Skeletal muscle tissue (tissue), 4 donors: Measurements from ENCODE around the gene SEMA3E. TPM values are rescaled to one million over a fixed set of nuclear protein-coding genes. Genes with fewer than 3 reads are reported as not detected.
"Not testable (repeated sequence)": the region's sequence is repeated elsewhere in the genome, so short reads cannot be mapped to it uniquely, and the experiment has no call there.

ENCODE experiments used
- H3K27ac ChIP-seq: one replicate; pipeline ENCODE4 v1.7.0; 2013; ENCODE audit warnings: mild to moderate bottlenecking, low read depth, low read length, inconsistent platforms
- H3K27me3 ChIP-seq, 3 donors: one replicate each; pipeline ENCODE4 v1.7.0; 2013; ENCODE audit warnings: low read length in 3 of 3; ENCODE audit not compliant: control insufficient read depth in 3 of 3, insufficient read depth in 3 of 3
- H3K36me3 ChIP-seq, 3 donors: one replicate each; pipeline ENCODE4 v1.7.0; 2013; ENCODE audit warnings: low read length in 3 of 3; ENCODE audit not compliant: control insufficient read depth in 3 of 3, insufficient read depth in 3 of 3
- H3K4me1 ChIP-seq, 3 donors: one replicate each; pipeline ENCODE4 v1.7.0; 2013; ENCODE audit warnings: low read length in 3 of 3, mild to moderate bottlenecking in 3 of 3; ENCODE audit not compliant: control insufficient read depth in 3 of 3, insufficient read depth in 3 of 3
- H3K4me3 ChIP-seq, 3 donors: one replicate each; pipeline ENCODE4 v1.7.0; 2013; ENCODE audit warnings: low read length in 3 of 3
- H3K9ac ChIP-seq, 3 donors: one replicate each; pipeline ENCODE4 v1.7.0; 2013; ENCODE audit warnings: low read length in 3 of 3, mild to moderate bottlenecking in 3 of 3, moderate library complexity in 2 of 3, low read depth in 1 of 3
- H3K9me3 ChIP-seq, 3 donors: one replicate each; pipeline ENCODE4 v1.7.0; 2013; ENCODE audit warnings: low read length in 3 of 3; ENCODE audit not compliant: control insufficient read depth in 3 of 3
- total RNA-seq: library from RNA; depleted of rRNA; stranded (reverse); fragments of >200 nt; gene quantifications from one replicate; pipeline ENCODE4 v1.2.3, GENCODE V29; 2014
- donor health status: Osteomylitis.

Gene SEMA3E
- total RNA-seq, 1 donor from 2014 or later: 1.0 TPM

DNA sequence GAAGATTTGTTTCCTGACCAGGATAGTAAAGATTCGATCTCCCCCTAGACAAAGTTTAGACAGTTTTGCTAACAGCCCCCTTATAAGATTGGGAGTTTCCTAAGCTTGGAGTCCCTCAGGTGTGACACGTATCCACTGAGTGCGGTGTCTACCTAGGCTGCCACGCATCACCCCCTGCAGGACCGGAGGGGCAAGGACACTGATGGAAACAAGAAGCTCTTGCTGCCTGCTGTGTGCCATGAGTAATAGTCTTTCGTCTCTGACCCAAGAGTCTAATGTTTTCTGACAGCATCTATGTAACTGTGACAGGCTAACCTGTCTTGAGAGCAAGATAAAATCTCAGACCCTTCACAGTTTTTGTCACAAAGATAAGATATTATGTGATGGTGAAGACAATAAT, 173.5 kb downstream of the SEMA3E start:
- Histone ChIP-seq H3K36me3 (no peaks in the 10 kb centered on the region), H3K9me3 (no peaks in the 10 kb centered on the region), H3K27me3 (no peaks in the 10 kb centered on the region), H3K4me3 (no peak overlapping the region), H3K9ac (no peak overlapping the region), H3K4me1 (no peaks in the 10 kb centered on the region), H3K27ac (no peak overlapping the region)

DNA sequence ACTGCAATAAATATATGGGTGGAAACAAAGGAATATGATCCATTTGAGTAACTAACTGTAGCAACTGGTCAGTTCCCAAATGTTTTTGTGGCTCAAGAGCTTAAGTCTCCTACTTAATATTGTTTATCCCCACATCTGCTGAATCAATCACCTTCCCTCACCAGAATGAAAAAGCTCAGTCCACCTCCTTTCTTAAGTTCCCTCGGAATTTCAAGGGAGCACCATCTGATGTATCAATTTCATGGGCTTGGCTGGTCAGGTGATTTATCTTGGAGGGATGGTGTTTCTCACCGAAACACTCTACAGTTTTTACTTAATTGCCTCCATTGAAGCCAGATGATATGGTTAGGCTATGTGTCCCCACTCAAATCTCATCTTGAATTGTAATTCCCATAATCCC, 176.6 kb downstream of the SEMA3E start:
- Histone ChIP-seq H3K27ac (no peak overlapping the region), H3K4me1 (peaks cover 0 to 2% (median 0%) of the 10 kb centered on the region in 3 donors), H3K36me3 (no peaks in the 10 kb centered on the region), H3K4me3 (no peak overlapping the region), H3K27me3 (no peaks in the 10 kb centered on the region), H3K9me3 (no peaks in the 10 kb centered on the region), H3K9ac (no peak overlapping the region)

DNA sequence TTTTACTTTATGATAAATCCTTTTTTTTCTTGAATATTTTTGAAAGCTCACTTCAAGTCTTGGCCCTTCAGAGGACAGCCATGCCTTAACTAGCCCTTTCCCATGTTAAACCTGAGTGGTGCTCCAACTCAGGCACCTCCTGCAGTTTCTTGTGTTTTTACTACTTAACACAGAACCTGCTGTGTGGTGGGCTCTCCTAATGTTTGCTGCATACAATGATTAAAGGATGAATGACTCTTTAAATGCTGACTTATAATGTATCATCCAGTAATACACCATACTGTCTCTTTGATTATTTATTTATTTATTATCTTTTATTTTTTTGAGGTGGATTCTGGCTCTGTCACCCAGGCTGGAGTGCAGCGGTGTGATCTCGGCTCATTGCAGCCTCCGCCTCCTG, 179.4 kb downstream of the SEMA3E start:
- H3K4me3 ChIP-seq: no peak overlapping the region
- no peak overlapping the region for H3K27ac ChIP-seq
- no peaks in the 10 kb centered on the region for H3K27me3 ChIP-seq
- H3K36me3 ChIP-seq: no peaks in the 10 kb centered on the region
- no peak overlapping the region for H3K9ac ChIP-seq
- H3K4me1 ChIP-seq: peaks cover 0 to 2% (median 0%) of the 10 kb centered on the region in 3 donors
- H3K9me3 ChIP-seq: no peaks in the 10 kb centered on the region

DNA sequence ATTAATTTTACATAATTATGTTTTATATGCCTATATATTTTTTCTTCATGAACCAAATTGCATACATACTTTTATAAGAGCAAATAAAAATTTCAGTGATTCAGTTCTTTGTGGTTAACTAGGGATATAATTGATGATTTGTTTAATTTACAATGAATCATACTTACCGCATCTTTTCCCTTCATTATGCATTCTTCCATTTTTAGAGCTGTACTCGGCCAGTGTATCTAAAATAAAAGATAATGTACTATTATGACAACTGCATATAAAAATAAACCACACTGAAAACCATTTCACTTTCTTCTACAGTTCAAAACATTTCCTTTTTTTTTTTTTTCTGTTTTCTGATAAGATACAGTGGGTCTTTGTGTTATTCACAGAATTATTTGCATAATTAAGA, 179.9 kb downstream of the SEMA3E start:
- Histone ChIP-seq H3K9me3 (no peaks in the 10 kb centered on the region), H3K27ac (no peak overlapping the region), H3K36me3 (no peaks in the 10 kb centered on the region), H3K4me3 (no peak overlapping the region), H3K4me1 (peaks cover 0 to 2% (median 0%) of the 10 kb centered on the region in 3 donors), H3K9ac (no peak overlapping the region), H3K27me3 (no peaks in the 10 kb centered on the region)

- Histone ChIP-seq H3K4me3 (no peak overlapping the region), H3K9ac (no peak overlapping the region), H3K27ac (no peak overlapping the region), H3K9me3 (no peaks in the 10 kb centered on the region), H3K27me3 (no peaks in the 10 kb centered on the region), H3K4me1 (peaks cover 0 to 2% (median 0%) of the 10 kb centered on the region in 3 donors), H3K36me3 (no peaks in the 10 kb centered on the region)
Measured at GRCh38 chr7:83468251-83468739, 180.6 kb downstream of the SEMA3E start.

DNA sequence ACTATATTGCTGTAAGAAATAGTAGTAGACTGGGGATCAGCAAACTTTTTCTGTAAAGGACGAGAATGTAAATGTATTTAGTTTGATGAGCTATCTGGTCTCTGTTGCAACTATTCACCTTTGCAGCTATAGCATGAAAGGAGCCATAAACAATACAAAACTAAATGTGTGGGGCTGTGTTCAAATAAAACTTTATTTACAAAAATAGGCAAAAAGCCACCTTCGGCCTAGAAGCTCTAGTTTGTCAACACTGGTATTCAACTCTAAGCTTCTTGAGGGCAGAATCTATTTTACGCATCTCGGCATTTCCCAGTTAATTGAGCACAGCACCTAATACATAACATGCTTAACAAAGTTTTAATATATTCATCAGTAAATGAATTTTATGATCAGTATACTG, 181.4 kb downstream of the SEMA3E start:
- H3K27ac ChIP-seq: no peak overlapping the region
- no peak overlapping the region for H3K4me3 ChIP-seq
- H3K36me3 ChIP-seq: no peaks in the 10 kb centered on the region
- H3K4me1 ChIP-seq: peaks cover 0 to 2% (median 0%) of the 10 kb centered on the region in 3 donors
- H3K9me3 ChIP-seq: no peaks in the 10 kb centered on the region
- no peaks in the 10 kb centered on the region for H3K27me3 ChIP-seq
- no peak overlapping the region for H3K9ac ChIP-seq

DNA sequence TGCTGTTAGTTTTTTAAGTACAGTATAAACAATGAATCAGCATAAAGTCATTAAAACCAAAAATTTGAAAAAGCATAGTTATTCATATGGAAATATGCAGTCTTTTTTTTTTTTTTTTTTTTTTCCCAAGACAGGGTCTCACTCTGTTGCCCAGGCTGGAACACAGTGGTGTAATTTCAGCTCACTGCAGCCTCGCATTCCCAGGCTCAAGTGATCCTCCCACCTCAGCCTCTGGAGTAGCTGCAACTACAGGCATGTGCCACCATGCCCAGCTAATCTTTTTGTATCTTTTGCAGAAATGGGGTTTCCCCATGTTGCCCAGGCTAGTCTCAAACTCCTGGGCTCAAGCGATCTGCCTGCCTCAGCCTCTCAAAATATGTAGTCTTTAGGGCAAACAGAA, 182.0 kb downstream of the SEMA3E start:
- no peak overlapping the region for H3K27ac ChIP-seq
- H3K36me3 ChIP-seq: no peaks in the 10 kb centered on the region
- no peaks in the 10 kb centered on the region for H3K27me3 ChIP-seq
- H3K4me3 ChIP-seq: no peak overlapping the region
- no peaks in the 10 kb centered on the region for H3K9me3 ChIP-seq
- peaks cover 0 to 2% (median 0%) of the 10 kb centered on the region in 3 donors for H3K4me1 ChIP-seq
- no peak overlapping the region for H3K9ac ChIP-seq

GRCh38 chr7:83466187-83466923, 182.6 kb downstream of the SEMA3E start:
- no peak overlapping the region for H3K4me3 ChIP-seq
- no peaks in the 10 kb centered on the region for H3K36me3 ChIP-seq
- no peak overlapping the region for H3K27ac ChIP-seq
- no peaks in the 10 kb centered on the region for H3K27me3 ChIP-seq
- no peaks in the 10 kb centered on the region for H3K9me3 ChIP-seq
- H3K4me1 ChIP-seq: peaks cover 0 to 2% (median 0%) of the 10 kb centered on the region in 3 donors
- no peak overlapping the region for H3K9ac ChIP-seq

GRCh38 chr7:83465643-83466042, 183.3 kb downstream of the SEMA3E start:
- Histone ChIP-seq H3K9me3 (no peaks in the 10 kb centered on the region), H3K4me1 (peaks cover 0 to 2% (median 0%) of the 10 kb centered on the region in 3 donors), H3K27ac (no peak overlapping the region), H3K36me3 (no peaks in the 10 kb centered on the region), H3K4me3 (no peak overlapping the region), H3K9ac (no peak overlapping the region), H3K27me3 (no peaks in the 10 kb centered on the region)

GRCh38 chr7:83461820-83462219, 187.1 kb downstream of the SEMA3E start:
- H3K4me3 ChIP-seq, H3K9me3 ChIP-seq, H3K4me1 ChIP-seq, H3K27me3 ChIP-seq, H3K9ac ChIP-seq, H3K36me3 ChIP-seq, H3K27ac ChIP-seq: not testable (repeated sequence)
